NCI-H510A (cell line): Measurements from ENCODE around the gene ZNRF1.

ENCODE experiments used
- DNase-seq: peaks from one replicate; lab custom pipeline; 2025; lab: John Stamatoyannopoulos, UW

Gene ZNRF1

DNA sequence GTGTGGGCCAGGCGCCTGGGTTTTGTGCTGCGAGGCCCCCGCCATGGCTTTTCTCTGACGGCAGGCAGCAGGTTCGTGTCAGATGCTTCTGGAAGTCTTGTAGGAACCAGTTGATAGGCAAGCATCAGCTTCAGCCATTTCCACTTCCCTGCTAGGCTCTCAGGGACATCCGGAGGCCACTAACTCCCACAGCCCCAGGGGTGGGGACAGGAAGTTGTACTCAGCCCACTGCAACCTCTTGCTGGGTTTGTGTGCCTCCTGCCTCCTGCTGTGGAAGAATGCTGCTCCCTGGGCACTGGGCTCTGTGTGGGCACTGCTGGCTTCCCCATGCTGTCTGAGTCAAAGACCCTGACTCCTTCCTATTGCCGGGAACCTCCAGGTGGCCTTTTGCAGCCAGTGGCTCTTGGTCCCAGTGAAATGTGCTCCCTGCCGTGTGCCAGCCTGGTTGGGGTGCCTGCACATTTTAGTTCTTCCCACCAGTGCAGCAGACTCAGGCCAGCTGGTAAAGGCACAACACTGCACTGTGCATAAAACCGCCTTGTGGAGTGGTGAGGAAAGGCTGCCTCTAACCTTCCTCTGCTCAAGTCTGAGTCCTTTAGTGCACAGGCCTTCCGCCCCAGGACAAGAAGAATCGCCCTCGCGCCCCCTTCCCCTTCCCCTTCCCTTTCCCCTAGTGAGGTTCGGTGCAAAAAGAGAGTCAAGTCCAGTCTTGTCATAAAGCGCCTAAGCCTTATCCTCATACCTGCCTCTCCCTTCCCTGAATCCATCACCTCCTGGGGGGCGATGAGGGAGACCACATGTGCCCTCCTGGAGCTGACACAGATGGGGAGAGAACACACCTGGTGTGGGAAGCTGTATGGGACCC is 101.1 kb downstream of the ZNRF1 start:
- peak; percentile 12 for DNase-seq

GRCh38 chr16:75100603-75100990 is 101.8 kb downstream of the ZNRF1 start:
- no peak for DNase-seq

GRCh38 chr16:75101635-75102034 is 102.8 kb downstream of the ZNRF1 start:
- DNase-seq = no peak

- no peak for DNase-seq
Observed at GRCh38 chr16:75102595-75102994, 103.8 kb downstream of the ZNRF1 start.

GRCh38 chr16:75103994-75104393 is 105.2 kb downstream of the ZNRF1 start:
- DNase-seq = no peak

DNA sequence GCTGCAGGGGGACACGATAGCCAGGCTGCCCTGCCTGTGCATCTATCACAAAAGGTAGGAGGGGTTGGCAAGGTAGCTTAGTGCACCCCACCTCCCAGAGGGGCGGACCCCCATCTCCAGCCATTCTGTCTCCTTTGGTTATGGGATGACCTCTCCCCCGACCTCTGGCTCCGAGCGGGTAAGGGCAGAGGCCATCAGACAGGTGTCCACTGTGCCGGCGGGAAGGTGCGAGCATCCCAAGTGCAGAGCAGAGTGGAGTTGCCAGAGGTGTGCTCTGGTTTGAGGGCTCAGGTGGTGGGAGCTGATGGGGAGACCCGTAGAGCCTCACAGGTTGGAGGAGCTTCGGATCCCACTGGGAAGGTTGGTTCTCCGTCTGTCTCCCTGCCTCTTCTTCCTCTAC is 106.0 kb downstream of the ZNRF1 start:
- DNase-seq = no peak

GRCh38 chr16:75105306-75106061 is 106.7 kb downstream of the ZNRF1 start:
- DNase-seq = no peak

DNA sequence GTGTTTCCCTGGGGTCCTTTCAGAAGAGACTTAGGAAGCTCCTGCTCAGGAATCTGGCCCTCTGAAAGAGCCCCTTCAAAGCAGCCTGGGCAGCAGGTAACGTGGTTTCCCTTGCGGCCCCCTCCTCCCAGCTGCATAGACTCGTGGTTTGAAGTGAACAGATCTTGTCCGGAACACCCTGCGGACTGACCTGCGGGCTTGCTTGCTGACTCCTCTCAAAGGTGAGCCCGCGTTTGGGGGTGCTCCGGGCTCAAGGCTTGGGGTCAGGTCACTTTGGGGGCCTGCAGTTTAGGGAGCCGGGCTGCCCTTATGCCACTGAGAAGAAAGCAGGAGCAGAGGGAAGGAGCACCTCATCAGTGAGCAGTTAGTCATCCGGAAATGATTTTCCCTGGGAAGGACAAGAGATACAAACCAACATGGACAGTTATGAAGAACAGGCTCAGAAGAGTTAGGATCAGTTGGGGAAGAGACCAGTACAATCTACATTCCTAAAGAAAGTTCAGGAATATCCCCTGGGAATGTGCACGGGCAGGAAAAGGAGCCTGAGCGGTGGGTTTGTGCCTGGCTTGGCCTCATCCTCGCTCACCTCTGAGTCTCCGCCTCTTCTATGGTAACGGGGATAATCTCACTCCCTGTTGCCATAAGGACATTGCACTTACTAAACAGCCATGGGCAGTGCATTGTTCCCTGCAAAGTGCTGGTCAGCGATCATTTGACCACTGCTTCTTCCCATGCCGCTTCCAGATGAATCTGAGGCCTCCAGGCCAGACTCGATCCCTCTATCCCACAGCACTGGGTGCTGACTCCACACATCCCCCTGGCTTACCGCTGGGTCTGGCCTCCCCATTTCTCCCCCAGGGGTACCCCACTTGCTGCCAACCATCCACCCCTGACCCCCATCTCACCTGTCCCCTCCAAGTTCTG is 107.8 kb downstream of the ZNRF1 start:
- DNase-seq = no peak

DNA sequence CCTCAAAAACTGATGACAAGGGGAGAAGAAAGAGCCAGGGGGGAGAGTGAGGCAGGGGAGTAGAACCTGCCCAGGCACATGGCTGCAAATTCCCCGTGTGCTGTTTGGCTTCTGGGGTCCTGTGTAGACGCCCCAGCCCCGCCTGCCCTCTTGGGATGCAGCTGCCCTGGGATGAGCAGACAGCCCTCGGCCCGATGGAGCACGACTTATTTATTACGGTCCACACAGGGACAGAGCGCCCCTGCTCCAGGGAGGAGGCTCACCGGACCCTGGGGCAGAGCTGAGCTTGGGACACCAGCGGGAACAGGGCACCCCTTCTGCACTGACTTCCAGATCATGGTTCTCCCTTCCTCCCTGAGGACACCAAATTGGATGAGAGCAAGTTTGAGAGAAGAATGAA is 108.7 kb downstream of the ZNRF1 start:
- DNase-seq = no peak

DNA sequence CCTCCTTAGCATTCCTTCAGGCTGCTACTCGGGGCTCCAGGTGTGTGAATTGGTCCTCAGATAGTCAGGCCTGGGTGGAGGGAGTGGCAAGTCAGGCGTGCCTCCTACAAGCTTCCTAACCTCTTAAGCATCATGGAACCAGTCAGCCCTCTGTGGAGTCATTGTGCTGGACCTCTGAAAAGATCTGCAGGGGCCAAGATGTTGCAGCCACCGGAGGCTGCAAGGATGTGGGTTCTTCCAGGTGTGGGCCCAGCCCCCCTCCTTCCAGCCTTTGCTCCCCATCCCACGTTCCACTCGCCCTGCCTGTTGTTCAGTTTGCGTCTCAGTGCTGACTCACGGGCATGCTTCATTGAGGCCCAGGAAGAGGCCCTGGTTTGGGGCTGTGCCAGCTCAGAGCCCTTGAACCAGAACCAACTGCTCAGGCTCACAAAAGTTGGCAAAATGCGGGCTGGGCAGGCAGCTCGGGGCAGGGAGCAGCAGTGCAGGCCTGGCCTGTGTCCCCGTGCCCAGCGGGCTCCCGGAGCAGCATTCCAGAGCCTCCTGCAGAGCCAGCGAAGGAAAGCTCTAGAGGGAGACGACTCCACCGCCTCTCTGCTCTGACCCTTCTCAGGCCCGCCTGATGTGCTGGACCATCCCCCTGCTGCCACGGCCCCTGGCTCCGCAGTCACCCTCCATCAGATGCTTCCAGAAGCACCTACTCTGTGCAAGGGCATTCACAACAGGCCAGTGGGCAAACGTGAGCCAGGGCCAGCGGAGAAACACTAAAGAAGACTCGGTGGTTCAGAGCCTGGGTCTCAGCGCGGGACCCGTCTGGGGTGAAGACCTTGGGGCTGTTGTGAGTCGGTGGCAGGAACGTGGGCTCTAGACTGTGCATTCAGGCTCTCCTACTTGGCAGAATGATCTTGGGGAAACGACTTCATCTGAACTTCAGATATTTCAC is 110.2 kb downstream of the ZNRF1 start:
- DNase-seq = peak; percentile 51

- peak; percentile 32 for DNase-seq
Observed at GRCh38 chr16:75109732-75110243, 111.0 kb downstream of the ZNRF1 start.

DNA sequence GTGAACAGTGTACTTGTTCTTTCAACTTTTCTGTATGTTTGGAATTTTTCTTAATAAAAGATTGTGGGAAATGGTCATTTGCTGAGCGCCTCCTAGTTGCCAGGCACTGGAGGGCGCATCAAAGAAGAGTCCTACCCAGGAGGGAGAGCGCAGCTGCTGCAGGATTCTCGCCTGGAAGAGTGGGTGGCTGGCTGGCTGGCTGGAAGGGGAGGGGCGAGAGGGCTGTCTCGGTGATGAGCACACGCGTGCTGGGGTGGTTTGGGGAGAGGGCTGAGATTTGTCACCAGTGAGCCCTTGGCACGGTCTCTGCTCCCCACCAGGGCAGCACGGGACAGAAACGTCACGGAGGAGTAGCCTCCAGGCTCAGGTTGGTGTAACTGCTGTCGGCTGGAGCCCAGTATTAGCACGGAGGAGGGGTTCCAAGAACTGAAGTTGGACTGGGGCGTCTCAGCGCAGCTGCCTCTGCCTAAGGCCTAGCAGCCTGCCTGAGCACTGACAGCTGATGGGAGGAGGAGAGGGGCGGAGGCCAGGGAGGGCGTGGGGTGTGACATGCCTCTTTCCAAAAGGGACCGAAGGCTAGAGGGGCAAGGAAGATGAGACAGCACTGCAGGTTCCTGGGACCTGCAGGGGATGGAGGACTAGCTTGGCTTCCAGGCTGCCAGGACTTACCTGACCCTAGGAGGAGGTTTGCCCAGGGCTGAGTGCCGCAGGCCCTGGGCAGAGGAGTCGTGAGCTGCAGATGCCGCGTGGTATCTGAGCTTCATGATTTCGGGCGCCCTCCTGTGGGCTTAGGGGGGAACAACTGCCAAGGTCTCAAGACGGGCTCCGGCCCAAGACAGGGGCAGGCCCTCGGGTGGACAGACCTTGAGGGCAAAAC is 112.1 kb downstream of the ZNRF1 start:
- peak; percentile 62 for DNase-seq

DNA sequence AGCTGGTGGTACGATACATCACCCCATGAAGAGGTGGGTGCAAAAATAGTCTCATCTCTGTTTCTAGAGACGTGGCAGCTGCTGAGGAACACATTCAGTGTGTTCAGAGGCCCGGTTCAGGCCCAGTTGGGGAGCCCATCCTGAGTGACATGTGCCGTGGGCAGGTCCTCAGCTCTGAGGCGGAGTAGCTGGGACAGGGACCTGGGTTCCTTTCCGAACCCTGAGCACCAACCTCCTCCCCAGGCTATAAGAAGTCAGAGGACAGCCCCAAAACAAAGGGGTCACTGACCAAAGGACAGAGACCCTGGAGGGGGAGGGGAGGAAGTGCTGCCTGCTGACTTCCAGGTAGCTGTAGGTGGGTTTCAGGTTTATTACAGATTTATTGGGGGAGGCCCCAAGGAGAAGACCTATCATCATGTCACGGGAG is 112.7 kb downstream of the ZNRF1 start:
- no peak for DNase-seq

DNA sequence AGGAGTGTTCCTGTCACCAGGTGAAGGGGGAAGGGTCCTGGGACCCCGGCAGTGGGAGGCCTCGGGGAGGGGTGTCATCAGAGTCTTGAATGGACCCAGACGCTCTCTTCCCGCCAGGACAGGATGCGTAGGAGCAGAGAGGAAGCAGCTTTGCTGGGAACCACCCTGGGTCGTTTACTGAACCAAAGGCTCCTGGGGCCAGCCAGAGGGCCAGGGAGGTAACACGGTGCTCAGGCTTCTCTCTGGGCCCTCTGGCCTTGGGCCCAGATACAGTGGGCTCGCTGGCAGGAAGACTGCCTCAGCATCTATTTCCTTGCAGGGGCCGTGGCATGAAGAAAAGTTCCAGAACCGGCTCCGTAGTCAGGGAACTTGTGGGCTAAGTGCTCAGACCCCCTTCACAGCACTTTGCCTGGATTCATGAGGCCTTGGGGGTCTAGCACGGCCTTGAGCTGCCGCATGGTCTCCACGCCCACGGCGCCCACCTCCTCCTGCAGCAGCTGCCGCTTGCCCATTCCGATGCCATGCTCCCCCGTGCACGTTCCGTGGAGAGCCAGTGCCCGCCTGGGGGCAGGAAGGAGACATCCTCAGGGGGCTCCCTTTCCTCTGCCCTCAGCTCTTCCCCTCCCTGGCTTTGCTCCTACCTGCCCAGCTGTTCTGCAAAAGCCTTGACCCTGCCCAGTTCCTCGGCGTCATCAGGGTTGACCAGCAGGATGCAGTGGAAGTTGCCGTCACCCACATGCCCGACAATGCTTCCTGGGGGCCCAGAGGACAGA is 113.3 kb downstream of the ZNRF1 start:
- DNase-seq = no peak

GRCh38 chr16:75112734-75113491 is 114.1 kb downstream of the ZNRF1 start:
- no peak for DNase-seq

DNA sequence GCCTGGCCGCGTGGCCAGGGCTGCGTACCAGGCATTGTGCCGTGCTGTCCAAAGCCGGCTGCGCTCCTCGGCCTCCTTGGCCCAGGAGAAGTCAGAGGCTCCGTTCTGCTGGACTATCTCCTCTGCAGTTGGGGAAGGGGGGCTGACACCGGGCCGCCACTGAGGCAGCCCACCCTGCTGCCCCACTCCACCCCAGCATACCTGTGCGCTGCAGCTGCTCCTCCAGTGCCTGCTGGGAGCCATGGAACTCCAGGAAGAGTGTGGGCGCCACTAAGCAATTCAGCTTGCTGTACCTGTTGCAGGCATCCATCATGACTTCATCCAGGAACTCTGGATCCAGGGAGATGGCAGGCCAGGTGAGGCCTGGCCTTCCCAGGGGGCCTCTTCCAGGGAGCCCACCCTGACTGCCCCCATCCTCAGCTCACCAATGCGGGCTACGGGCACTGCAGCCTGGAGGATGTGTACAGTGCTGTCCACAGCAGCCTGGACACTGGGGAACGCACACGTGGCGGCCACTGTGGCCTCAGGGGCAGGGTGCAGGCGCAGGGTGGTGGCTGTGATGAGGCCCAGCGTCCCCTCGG is 114.8 kb downstream of the ZNRF1 start:
- no peak for DNase-seq

GRCh38 chr16:75114179-75114945 is 115.5 kb downstream of the ZNRF1 start:
- no peak for DNase-seq
